Renal cortex interstitium (tissue), 11 donors: ENCODE measurements around the gene ZBTB20. TPM values are rescaled to one million over a fixed set of nuclear protein-coding genes. Genes with fewer than 3 reads are reported as not detected.

Source experiments
- DNase-seq, 11 donors: peaks; one replicate each; pipeline ENCODE4 v3.0.0-alpha.2; 2013; ENCODE audit warnings: low read depth in 9 of 11, low spot score in 4 of 11; ENCODE audit errors: extremely low read depth in 1 of 11
- polyA plus RNA-seq, 3 donors: library from polyadenylated mRNA; unstranded; fragments of 120-200 nt; gene quantifications; one replicate each; pipeline ENCODE4 v1.2.1, GENCODE V29; 2013; ENCODE audit not compliant: insufficient read length in 3 of 3

The ZBTB20 gene
- polyA plus RNA-seq, 3 donors = 5.5 to 6.9 (median 6.6) TPM

DNA sequence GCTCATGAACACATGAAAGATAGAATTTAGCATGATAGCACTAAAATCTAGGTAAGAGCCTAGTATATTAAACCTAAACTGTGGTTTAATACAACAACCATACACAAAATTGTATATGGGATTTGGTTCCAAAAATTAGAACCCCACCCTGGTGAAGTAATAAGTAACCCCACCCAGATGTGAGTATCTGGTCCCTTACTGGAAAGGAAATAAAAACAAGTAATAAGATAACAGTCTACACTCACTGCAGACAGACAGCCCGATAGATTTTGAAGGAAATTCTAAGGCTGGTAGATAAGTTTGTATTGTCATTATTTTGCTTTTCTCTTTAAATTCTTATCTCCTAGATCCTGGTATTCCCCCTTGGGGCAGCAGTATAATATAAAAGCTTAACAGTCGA lies 184.9 kb downstream of the ZBTB20 start:
- DNase-seq = no peak

DNA sequence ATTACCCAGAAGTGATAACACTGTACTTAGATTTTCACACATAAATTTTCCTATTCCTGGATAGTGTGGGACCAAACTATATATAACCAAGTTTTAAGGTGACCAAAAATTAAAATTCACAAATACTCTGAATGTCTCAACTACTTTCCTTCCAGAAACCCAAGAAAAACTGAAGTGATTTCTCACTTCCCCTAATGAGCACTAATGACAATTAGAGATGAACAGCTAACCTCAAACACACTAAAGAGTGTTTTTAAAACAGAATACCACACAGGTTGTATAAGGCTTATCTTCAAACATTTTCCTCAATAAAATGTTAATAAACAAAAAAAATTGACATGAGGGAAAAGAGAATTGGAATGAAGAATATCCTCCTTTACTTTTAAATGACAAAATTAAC lies 188.2 kb downstream of the ZBTB20 start:
- no peak for DNase-seq

DNA sequence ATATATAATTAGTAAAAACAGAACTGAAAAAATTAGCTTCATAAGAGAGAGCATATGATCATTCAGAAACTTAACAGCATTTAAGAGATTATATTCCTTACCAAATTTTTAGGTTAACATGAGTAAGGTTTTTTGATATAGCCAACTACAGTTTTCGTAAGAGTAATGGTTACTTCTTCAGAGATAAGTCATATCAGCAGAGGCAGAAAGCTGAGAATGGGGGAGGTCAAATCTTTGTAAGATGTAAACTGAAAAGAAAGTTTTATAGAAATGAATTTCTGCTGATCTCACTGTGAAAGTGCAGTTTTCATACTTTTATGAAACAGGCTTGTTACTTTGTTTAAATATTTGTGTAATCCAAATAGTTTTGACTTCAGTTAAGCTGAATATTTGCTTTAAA lies 193.3 kb downstream of the ZBTB20 start:
- no peak for DNase-seq

DNA sequence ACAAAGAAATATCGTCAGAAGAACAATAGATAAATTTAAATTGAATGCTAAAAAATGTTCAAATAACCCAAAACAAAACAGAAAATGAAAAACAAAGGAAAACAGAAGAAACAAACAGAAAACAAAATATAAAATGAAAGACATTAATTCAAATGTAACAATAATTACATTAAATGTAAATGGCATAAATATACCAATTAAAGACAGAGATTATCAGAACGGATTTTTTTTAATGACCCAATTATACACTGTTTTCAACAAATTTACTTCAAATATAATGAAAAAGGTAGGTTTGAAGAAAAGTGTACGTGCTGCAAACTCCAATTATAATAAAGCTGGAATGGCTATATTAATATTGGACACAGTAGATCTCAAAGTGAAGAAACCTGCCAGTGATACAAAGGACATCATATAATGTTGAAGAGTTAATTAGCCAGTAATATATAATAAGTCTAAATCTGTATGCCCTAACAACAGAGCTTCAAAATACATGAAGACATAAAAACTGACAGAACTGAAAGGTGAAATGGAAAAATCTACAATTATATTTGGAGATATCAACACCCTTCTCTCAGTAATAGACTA lies 193.8 kb downstream of the ZBTB20 start:
- DNase-seq = no peak

DNA sequence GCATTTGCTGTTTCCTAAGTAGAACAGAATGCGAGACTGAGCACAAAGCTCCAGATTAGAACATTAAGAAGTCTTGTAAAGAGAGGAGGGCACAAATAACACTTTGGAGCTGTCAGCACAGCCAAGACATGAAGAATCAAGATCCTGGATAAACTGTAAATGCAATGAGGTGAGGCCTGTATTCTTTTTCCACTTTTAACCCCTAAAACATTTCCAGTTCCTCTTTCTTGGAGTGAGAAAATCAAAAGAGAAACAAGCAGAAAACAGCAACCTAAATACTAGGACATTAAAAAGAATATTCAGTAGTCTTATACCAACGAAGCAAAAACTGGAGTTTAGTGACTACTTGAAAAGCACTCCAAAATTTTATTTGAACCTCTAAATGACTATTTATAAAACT lies 204.3 kb downstream of the ZBTB20 start:
- DNase-seq = no peak

DNA sequence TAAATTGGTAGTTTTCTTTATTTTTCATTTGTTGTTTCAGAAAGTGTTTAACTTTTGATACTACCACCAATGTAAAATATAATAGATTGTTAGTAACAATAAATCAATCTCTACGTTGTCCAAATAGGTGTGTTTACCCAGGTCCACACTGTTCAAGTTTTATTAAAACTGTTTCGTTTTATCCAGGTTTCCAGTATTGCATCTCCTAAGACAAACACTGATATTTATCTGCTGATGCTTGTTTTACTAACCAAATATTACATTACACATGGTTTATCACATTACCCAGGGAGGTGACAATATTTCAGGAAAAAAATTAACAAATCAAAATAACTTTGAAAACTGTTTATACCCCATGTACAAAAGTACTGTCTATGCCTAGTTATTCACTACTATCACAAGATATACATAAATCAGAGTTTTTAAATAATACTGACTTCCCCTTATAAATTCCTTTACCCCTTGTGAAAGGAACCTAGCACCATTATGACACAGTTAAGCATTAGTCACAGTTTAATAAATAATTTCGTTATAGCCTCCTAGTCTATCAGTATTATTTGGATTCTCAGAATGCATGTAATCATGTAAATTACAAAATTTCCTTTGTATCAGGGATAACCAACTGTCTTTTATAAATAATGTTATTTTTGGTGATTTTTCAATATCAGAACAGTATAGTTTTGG lies 205.3 kb downstream of the ZBTB20 start:
- DNase-seq = no peak

DNA sequence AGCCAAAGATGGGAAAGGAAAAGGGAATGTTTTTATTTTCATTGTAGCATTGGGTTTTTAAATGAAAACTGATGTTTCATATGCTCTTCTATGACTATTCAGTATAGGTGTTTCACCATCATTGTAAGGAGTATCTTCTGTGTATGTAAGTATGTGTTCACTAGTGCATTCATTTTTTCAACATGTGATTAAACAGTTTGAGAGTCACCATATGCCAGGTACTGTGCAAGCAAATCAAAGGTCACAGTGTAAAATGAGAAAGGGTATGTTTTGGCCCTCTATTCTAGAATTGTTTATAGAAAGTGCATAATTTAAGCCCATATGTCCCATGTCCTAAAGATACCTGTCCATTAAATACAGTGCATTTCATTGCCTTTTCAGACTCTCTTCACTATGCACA lies 207.2 kb downstream of the ZBTB20 start:
- DNase-seq = no peak

DNA sequence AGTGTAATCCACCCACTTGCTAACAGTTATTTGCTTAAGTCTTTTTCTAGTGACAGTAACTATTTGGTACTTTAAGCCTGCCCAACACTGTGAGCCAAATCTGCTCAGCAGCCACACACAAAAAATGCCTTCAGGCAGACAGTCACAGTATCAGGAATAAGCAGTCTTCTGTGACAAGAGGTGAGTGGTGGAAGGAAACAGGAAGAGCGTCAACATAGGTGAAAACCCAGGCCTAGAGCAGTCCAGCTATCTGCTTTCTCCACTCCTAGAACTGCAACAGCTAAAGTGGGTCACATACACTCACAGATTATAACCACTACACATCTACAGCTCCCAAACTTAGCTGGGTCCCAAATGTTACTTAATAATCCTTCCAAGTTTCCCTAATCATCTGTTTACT lies 213.7 kb downstream of the ZBTB20 start:
- DNase-seq = no peak

DNA sequence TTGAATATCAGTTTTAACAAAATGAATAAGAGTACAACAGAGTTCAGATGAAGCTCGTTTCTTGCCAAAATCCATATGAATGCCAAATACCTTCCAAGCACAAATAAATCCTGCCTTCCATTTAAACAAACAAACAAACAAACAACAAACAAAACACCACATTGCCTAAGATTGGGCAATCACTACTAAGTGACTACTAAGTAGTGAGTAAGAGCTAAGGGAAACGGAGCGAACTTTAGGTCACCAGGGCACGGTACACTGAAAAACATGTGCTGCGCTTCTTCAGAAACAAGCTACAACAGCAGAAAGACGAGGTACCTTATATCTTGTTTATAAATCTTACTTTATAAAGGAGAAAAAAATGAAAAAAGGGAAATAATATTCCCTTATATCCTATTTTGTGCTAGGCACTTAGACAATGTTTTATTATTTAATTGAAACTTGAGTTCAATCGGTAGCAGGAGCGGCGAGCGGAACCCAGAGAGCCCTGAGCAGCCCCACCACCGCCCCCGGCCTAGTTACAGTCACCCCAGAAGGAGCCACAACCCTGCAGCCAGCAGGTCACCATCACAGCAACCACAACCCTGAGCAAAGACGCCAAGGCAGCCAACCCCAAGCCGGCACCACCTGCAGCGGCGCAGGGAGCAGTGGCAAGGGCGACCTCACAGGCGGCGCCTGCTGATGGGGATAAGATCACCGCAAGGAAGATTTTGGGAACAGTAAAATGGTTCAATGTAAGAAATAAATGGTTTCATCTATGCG lies 216.9 kb downstream of the ZBTB20 start:
- no peak for DNase-seq

DNA sequence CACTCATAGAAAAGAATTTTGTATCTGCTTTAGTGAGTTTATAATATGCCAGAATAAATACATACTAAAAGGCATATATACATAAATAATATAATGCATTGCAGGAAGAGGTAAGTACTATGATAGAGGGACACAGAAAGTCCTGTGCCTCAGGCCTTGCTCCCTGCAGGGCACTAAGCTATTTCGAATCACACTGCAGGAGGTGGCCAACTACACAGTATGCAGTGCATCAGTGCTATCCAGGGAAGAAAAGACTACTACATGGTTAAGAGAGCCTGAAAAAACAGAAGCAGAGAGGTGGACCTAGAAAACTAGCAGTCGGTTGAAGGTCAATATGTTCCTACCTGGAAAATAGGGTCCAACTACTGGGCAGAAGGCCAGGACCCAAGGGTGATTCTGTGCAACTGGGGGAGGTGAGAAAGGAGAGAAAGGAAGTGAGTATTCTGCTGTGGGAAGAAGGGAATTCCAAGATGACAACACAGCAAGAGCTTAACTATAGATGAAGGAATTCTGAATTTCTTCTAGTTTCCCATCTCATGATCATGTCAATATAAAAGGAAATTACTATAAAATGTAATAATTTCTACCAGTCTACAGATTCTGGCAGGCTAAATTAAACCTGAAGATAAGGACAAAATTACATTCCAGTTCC lies 218.0 kb downstream of the ZBTB20 start:
- DNase-seq = no peak

DNA sequence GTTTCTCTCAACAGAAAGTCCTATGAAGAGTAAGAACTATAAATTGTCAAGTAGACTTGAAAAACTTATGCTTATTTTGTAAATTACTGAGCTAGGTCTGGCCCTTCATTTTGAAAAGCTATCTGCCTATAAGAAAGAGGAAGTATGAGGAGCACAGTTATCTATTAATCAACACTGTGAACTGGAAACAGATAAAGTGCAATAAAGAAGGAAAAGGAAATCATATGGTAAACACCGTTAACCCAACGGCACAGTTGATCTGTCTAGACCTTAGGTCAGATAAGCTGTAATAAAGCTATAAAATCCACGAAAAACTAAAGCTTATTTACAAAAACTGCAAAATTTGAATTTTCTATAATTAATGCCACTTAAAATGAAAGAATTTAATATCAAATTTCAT lies 242.5 kb downstream of the ZBTB20 start:
- no peak for DNase-seq

DNA sequence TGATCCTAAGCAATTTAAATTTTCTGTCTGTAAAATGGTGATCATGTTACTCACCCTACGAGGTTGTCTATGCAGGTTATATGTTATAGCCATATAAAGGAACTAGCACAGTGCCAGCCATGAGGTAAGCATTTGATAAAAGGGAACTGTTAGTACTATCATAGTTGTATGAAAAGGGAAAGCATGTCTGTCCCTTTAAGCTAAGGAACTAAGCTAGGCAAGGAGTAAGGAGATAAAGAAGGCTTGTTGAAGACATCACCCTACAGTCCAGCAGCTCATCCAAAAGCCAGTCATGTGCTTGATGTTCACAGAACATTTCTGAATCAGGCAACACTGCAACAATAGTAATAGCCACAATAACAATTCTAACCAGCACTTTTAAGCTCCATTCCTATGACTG lies 243.9 kb downstream of the ZBTB20 start:
- DNase-seq = no peak

DNA sequence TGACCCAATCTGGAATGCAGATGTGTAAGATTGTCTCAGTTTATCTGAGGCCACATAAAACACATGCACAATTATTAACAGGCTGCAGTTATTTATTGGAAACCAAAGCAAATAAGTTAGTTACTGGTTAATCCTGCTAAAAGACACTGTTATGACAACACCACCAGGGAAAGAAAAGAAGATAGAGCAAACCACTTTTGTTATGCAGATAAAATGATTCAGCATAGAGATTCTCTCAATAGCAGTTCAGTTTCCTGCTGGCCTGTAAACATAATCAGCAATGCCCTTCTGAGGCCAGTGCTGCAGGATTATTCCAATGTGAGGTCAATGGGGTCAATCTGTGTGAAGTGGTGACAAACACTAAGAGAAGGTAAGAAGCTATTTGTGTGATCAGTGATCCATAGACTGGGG lies 244.4 kb downstream of the ZBTB20 start:
- peak in 3 of 11 donors; percentile 20 to 32 (median 28) for DNase-seq

DNA sequence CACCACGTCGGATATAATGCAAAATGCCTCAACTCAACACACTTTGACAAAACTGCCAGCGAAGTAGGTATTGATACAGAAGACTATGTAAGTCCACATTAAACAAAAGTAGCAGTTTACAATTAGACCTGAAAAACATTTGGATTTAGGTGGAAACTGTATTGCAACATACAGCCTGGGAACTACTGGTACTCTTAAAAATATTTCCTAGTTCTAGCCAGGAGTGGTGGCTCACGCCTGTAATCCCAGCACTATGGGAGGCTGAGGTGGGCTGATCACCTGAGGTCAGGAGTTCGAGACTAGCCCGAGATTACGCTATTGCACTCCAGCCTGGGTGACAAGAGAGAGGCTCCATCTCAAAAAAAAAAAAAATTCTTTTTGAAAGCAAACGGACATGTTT lies 246.2 kb downstream of the ZBTB20 start:
- no peak for DNase-seq

DNA sequence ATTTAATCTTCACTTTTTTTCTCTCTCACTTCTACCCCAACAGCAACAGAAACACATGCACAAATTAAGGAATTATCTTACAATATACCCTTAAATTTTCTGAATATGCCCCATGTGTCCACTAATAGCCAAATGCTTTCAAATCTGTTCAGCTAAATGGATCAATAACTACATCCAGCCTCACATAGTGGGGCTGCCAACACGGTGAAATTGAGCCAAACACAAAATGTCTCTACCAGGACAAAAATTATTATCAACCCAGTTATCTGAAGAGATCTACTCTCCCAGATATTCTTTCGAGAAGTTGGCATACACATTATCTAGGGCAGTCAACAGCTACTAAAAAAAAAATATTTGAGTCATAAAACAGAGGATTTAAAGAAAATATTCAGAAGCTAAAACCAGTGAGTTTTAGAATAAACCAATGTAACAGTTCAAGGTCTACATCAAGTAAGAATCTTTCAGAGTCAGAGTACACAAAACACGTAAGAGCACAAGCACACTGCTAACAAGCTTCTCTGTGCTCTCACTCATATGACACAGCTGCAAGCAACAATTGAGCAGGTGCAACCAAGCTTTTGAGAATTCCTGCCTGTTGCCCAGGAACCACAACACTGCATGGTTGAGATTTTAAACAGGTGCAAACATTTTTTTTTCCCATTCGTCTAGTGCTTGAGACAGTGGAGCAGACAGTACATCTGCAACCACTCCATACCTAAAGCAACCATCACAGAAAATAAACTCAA lies 247.7 kb downstream of the ZBTB20 start:
- DNase-seq = peak in 6 of 11 donors; percentile 24 to 73 (median 53)

DNA sequence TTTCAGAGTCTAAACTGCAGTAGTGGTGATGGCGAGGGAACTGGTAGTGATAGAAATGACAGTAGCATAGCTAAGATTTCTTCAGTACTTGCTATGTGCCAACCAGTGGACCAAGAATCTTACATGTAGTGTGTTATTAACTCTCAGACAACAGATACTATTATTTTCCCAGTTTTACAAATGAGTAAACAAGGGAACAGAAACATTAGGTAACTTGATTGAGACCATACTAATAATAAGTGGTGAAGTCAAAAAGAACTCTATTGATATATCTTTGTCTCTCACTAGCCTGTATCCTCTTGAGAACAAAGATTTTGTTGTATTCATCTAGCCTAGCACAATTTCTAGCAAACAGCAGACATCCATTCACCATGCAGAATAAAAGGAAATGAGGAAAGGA lies 250.1 kb downstream of the ZBTB20 start:
- DNase-seq = no peak

DNA sequence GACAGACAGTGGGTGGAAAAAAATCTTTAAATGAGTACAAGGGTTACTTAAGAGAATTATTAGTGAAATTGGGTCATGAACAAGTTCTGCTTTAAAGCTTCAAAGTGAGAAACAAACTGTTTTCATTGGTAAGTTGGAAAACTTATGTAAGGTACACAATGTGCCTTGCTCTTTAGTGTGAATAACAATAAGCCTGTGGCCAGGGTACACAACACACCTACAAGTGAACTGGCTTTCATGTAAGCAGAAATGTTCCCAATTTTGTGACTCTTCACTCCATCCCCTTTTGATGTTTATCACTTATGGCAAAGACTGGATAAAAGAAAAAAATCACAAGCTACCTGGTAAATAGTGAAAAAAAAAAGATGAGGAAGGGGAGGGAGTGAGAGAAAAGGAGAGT lies 253.7 kb downstream of the ZBTB20 start:
- DNase-seq = no peak

DNA sequence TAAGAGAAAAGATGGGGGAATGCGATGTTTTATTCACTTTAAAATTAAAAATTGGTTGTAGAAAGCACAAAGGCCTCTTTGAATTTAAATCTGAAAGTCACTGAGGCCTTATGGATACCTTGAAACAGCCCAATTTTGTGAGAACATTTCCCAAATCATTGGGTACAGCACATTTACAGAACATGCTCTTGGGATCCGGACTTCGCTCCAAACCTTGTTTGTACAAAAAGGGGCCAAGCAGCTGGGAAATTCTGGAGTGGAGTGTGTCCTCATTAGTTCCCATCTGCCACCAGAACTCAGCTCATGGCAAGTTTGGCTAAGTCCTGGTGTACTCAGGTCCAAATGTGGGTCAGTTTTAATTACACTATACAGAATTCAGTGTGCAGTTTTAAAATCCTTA lies 254.2 kb downstream of the ZBTB20 start:
- no peak for DNase-seq

DNA sequence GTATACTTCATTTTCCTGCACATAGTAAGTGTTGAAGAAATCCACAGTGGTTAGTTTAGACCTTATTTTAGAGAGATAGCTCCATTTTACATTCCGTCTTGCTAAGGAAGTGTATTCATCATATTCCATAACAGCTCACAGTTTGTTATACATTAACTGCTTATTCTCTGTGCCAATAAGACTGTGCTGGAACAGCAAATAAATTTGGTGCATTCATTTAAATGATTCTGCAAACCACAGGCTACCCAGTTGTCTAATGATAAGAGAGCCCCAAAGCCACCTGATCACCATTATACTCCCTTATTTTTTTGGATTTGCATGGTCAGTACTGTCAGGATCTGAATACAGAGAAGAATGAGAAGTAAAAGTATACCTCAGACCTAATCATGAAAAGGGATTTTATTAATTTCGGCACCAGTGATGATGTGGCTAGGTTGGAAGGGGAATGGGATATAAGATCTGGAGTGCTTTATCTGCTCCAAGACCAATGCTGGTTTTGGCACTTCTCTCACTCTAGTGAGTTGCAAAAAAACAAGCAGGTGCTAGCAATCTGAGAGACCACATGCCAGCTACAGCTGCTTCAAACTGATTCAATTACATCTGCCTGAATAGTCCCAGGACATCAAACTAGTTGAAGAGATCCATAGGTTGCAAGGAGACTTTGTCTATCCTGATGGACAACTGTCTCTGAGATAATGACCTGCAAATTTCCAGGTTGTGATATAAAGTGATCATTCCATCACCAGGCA lies 254.8 kb downstream of the ZBTB20 start:
- DNase-seq = no peak
